GM12891 (cell line): ENCODE results near the gene KCTD21.

Experiments used
- POLR2A ChIP-seq: IDR thresholded peaks from 2 replicates; pipeline ENCODE4 v1.6.1; 2011; ENCODE audit warnings: low read depth, low read length, control low read depth
- POLR2AphosphoS5 ChIP-seq: IDR thresholded peaks from 2 replicates; pipeline ENCODE4 v1.6.1; 2011; ENCODE audit warnings: low read depth, low read length, control low read depth
- SPI1 ChIP-seq: IDR thresholded peaks from 2 replicates; pipeline ENCODE4 v1.6.1; 2011; ENCODE audit warnings: low read depth, low read length, control low read depth
- TAF1 ChIP-seq: IDR thresholded peaks from 2 replicates; pipeline ENCODE4 v1.6.1; 2011; ENCODE audit warnings: low read depth, low read length, control low read depth

DNA sequence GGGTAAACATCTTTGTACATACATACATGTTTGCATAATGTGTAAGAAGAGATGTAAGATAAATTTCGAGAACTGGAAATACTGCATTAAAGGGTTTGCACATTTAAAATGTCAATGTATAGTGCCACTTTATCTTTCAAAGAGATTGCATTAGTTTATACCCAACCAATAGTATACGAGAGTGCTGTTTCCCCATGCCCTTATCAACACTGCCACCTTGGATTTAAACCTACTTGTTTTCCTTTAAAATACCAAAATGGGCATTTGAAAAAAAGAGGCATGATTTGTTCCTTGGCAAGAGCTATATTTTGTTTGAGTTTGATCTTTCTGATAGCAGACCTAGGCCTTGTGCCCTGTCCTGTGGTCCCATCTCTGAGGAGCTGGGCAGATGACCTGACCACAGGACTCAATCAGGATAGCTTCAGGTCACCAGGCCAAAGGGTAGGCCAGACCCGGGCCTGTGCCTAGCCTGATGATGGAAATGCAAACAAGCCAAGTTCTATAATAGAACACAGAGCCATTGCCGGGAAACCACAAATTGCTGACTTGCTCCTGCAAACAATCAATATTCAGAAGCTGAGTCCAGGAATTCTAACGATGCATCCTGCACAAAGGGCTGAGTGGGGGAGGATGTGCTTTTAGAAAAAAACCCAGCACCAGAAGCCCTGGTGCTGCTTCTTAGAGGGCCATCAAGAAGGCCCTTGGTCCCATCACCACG, 32.1 kb downstream of the KCTD21 start:
- TF ChIP-seq POLR2A: no peak
- no peak for TF ChIP-seq POLR2AphosphoS5
- TF ChIP-seq TAF1: no peak
- no peak for TF ChIP-seq SPI1
